Endothelial cell (in vitro differentiated cells): ENCODE data around the gene KNDC1. TPM values are rescaled to one million over a fixed set of nuclear protein-coding genes. Genes with fewer than 3 reads are reported as not detected.

Experiments
- DNase-seq: peaks from one replicate; pipeline ENCODE4 v3.0.0; 2021; ENCODE audit warnings: low spot score
- H3K27ac Mint-ChIP-seq: one replicate; pipeline ENCODE4 v1.8.0; 2021; ENCODE audit warnings: mixed read lengths, inconsistent platforms; ENCODE audit not compliant: unreplicated experiment
- H3K27me3 Mint-ChIP-seq: one replicate; pipeline ENCODE4 v1.8.0; 2021; ENCODE audit warnings: mild to moderate bottlenecking, moderate library complexity, mixed read lengths, inconsistent platforms; ENCODE audit not compliant: unreplicated experiment
- H3K36me3 Mint-ChIP-seq: one replicate; pipeline ENCODE4 v1.8.0; 2021; ENCODE audit warnings: mild to moderate bottlenecking, low read depth, mixed read lengths, inconsistent platforms; ENCODE audit not compliant: unreplicated experiment
- H3K4me1 Mint-ChIP-seq: one replicate; pipeline ENCODE4 v1.8.0; 2021; ENCODE audit warnings: mild to moderate bottlenecking, mixed read lengths, inconsistent platforms; ENCODE audit not compliant: unreplicated experiment
- H3K4me3 Mint-ChIP-seq: one replicate; pipeline ENCODE4 v1.8.0; 2021; ENCODE audit warnings: mild to moderate bottlenecking, mixed read lengths, inconsistent platforms; ENCODE audit not compliant: unreplicated experiment
- H3K9me3 Mint-ChIP-seq: one replicate; pipeline ENCODE4 v1.8.0; 2021; ENCODE audit warnings: mixed read lengths, inconsistent platforms; ENCODE audit not compliant: unreplicated experiment
- CTCF ChIP-seq: fragments of 200-600 bp; sonication (generic); IDR thresholded peaks from one replicate; pipeline ENCODE4 v1.5.0; 2021; ENCODE audit warnings: antibody characterized with exemption; ENCODE audit not compliant: unreplicated experiment
- total RNA-seq: library from RNA; stranded (reverse); fragmentation: NEBNext Ultra II Directional; extraction: Animal tissue kit (Norgen Biotek cat#: 25700); gene quantifications from one replicate; pipeline ENCODE4 v1.2.1, GENCODE V29; 2021; ENCODE audit not compliant: unreplicated experiment

Gene KNDC1
- total RNA-seq, 1 donor from 2014 or later = 1.3 TPM

GRCh38 chr10:133204226-133205015, 44.4 kb downstream of the KNDC1 start:
- no peaks in the 10 kb centered on the region for H3K36me3 Mint-ChIP-seq
- TF ChIP-seq CTCF = no peak
- H3K9me3 Mint-ChIP-seq = no peaks in the 10 kb centered on the region
- no peak for DNase-seq
- no peaks in the 10 kb centered on the region for H3K4me1 Mint-ChIP-seq
- H3K27me3 Mint-ChIP-seq = peaks cover 6% of the 10 kb centered on the region
- peak overlapping the region; percentile 61 for H3K27ac Mint-ChIP-seq
- no peak overlapping the region for H3K4me3 Mint-ChIP-seq

- TF ChIP-seq CTCF = no peak
- Mint-ChIP-seq H3K27ac (no peak overlapping the region), H3K27me3 (peaks cover 5% of the 10 kb centered on the region), H3K36me3 (no peaks in the 10 kb centered on the region), H3K4me1 (no peaks in the 10 kb centered on the region), H3K4me3 (no peak overlapping the region), H3K9me3 (no peaks in the 10 kb centered on the region)
- no peak for DNase-seq
Observed at GRCh38 chr10:133205146-133205545, 45.1 kb downstream of the KNDC1 start.

GRCh38 chr10:133206356-133207040, 46.5 kb downstream of the KNDC1 start:
- Mint-ChIP-seq H3K4me3 (no peak overlapping the region), H3K27ac (no peak overlapping the region), H3K9me3 (no peaks in the 10 kb centered on the region), H3K4me1 (no peaks in the 10 kb centered on the region), H3K36me3 (no peaks in the 10 kb centered on the region), H3K27me3 (peaks cover 3% of the 10 kb centered on the region)
- TF ChIP-seq CTCF = no peak
- no peak for DNase-seq

- no peaks in the 10 kb centered on the region for H3K36me3 Mint-ChIP-seq
Observed at GRCh38 chr10:133207041-133207600, 47.1 kb downstream of the KNDC1 start.

More at GRCh38 chr10:133207041-133207600, 47.1 kb downstream of the KNDC1 start:
- TF ChIP-seq CTCF = no peak
- DNase-seq = no peak
- H3K27ac Mint-ChIP-seq = no peak overlapping the region
- H3K4me3 Mint-ChIP-seq = no peak overlapping the region
- no peaks in the 10 kb centered on the region for H3K9me3 Mint-ChIP-seq
- H3K27me3 Mint-ChIP-seq = peaks cover 6% of the 10 kb centered on the region
- no peaks in the 10 kb centered on the region for H3K4me1 Mint-ChIP-seq
